Ascending aorta (tissue), 2 donors: ENCODE results near the gene AGPS. TPM values are rescaled to one million over a fixed set of nuclear protein-coding genes. Genes with fewer than 3 reads are reported as not detected.
"Not testable (repeated sequence)": the region's sequence is repeated elsewhere in the genome, so short reads cannot be mapped to it uniquely, and the experiment has no call there.

Source experiments
- DNase-seq, 2 donors: peaks; one replicate each; pipeline ENCODE4 v3.0.0-alpha.2; 2019; ENCODE audit warnings: low spot score in 2 of 2
- H3K27ac ChIP-seq, 2 donors: fragments of 200-600 bp; sonication (generic); one replicate each; pipeline ENCODE4 v1.5.1; 2016 to 2017; ENCODE audit warnings: mild to moderate bottlenecking in 1 of 2
- H3K27me3 ChIP-seq: fragments of 200-600 bp; sonication (generic); one replicate; pipeline ENCODE4 v1.5.1; 2017
- H3K36me3 ChIP-seq, 2 donors: fragments of 200-600 bp; sonication (generic); one replicate each; pipeline ENCODE4 v1.5.1; 2016
- H3K4me1 ChIP-seq, 2 donors: fragments of 200-600 bp; sonication (generic); one replicate each; pipeline ENCODE4 v1.5.1; 2016 to 2017; ENCODE audit warnings: mild to moderate bottlenecking in 1 of 2
- H3K4me3 ChIP-seq, 2 donors: fragments of 200-600 bp; sonication (generic); one replicate each; pipeline ENCODE4 v1.5.1; 2016 to 2017; ENCODE audit warnings: mild to moderate bottlenecking in 1 of 2
- H3K9me3 ChIP-seq, 2 donors: fragments of 200-600 bp; sonication (generic); one replicate each; pipeline ENCODE4 v1.5.1; 2016
- CTCF ChIP-seq, 3 experiments: fragments of 200-600 bp in 2 of 3; fragments of 450-650 bp in 1 of 3; sonication (generic) in 2 of 3; IDR thresholded peaks; one replicate each; pipeline ENCODE4 v1.5.1; 2016 to 2019; ENCODE audit warnings: antibody characterized with exemption in 3 of 3, mild to moderate bottlenecking in 1 of 3, moderate library complexity in 1 of 3
- intact Hi-C: fragments of 100-400 bp; cut with DNase I; formaldehyde crosslinking; loops from one replicate; pipeline ENCODE4 v1.15.1; 2023
- total RNA-seq: library from RNA; depleted of rRNA; stranded (reverse); fragments of >200 nt; gene quantifications from one replicate; pipeline ENCODE4 v1.1.0, GENCODE V29; 2016

The AGPS gene
- total RNA-seq, 1 donor from 2014 or later: 15.9 TPM

- no peak for DNase-seq
- no peak for TF ChIP-seq CTCF (IDR thresholded peaks at IDR 0.05)
- H3K27me3 ChIP-seq: no peaks in the 10 kb centered on the region
- intact Hi-C loops: no loop called here
- H3K4me3 ChIP-seq: no peak overlapping the region
- no peak overlapping the region for H3K27ac ChIP-seq
- peaks cover 0 to 7% of the 10 kb centered on the region in 2 donors for H3K9me3 ChIP-seq
- no peaks in the 10 kb centered on the region for H3K4me1 ChIP-seq
- H3K36me3 ChIP-seq: peaks cover 4 to 24% of the 10 kb centered on the region in 2 donors
These were observed 52.6 kb downstream of the AGPS start for GRCh38 chr2:177445200-177445599.

GRCh38 chr2:177448031-177448430, 55.5 kb downstream of the AGPS start:
- Histone ChIP-seq H3K4me3 (no peak overlapping the region), H3K27me3 (no peaks in the 10 kb centered on the region), H3K4me1 (no peaks in the 10 kb centered on the region), H3K36me3 (peaks cover 4 to 19% of the 10 kb centered on the region in 2 donors), H3K27ac (no peak overlapping the region), H3K9me3 (peaks cover 0 to 7% of the 10 kb centered on the region in 2 donors)
- DNase-seq: no peak
- TF ChIP-seq CTCF (IDR thresholded peaks at IDR 0.05): no peak
- intact Hi-C loops: no loop called here

GRCh38 chr2:177449159-177449558, 56.6 kb downstream of the AGPS start:
- H3K36me3 ChIP-seq: peaks cover 11 to 19% of the 10 kb centered on the region in 2 donors
- intact Hi-C loops: no loop called here
- no peak for TF ChIP-seq CTCF (IDR thresholded peaks at IDR 0.05)
- peaks cover 0 to 7% of the 10 kb centered on the region in 2 donors for H3K9me3 ChIP-seq
- no peaks in the 10 kb centered on the region for H3K27me3 ChIP-seq
- no peaks in the 10 kb centered on the region for H3K4me1 ChIP-seq
- no peak overlapping the region for H3K27ac ChIP-seq
- no peak for DNase-seq
- no peak overlapping the region for H3K4me3 ChIP-seq

DNA sequence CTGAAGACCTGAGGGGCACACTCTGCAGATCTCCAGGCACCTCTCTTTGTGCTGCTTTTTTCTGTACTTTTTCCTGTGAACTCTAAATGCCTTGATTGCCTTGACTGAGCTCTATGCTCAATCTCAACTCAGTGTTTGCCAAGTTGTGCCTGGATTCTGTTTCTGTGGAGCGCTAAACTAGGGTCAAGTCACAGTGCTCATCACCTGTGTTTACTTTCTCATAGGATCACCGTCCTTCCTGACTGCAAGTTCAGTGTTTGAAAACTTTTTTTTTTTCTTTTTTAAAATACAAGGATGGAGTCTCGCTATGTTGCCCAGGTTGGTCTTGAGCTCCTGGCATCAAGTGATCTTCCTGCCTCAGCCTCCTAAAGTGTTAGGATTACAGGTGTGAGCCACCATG, 62.6 kb downstream of the AGPS start:
- no peak for DNase-seq
- TF ChIP-seq CTCF (IDR thresholded peaks at IDR 0.05): no peak
- intact Hi-C loops: no loop called here
- no peaks in the 10 kb centered on the region for H3K27me3 ChIP-seq
- H3K4me1 ChIP-seq: no peaks in the 10 kb centered on the region
- no peak overlapping the region for H3K27ac ChIP-seq
- peaks cover 6 to 13% of the 10 kb centered on the region in 2 donors for H3K36me3 ChIP-seq
- H3K4me3 ChIP-seq: no peak overlapping the region
- no peaks in the 10 kb centered on the region for H3K9me3 ChIP-seq

DNA sequence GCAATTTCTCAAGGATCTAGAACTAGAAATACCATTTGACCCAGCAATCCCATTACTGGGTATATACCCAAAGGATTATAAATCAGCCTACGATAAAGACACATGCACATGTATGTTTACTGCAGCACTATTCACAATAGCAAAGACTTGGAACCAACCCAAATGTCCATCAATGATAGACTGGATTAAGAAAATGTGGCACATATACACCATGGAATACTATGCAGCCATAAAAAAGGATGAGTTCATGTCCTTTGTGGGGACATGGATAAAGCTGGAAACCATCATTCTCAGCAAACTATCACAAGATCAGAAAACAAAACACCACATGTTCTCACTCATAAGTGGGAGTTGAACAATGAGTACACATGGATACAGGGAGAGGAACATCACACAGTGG, 67.2 kb downstream of the AGPS start:
- H3K36me3 ChIP-seq, H3K4me3 ChIP-seq, H3K9me3 ChIP-seq, H3K4me1 ChIP-seq, DNase-seq, intact Hi-C loops, H3K27ac ChIP-seq, H3K27me3 ChIP-seq: not testable (repeated sequence)

DNA sequence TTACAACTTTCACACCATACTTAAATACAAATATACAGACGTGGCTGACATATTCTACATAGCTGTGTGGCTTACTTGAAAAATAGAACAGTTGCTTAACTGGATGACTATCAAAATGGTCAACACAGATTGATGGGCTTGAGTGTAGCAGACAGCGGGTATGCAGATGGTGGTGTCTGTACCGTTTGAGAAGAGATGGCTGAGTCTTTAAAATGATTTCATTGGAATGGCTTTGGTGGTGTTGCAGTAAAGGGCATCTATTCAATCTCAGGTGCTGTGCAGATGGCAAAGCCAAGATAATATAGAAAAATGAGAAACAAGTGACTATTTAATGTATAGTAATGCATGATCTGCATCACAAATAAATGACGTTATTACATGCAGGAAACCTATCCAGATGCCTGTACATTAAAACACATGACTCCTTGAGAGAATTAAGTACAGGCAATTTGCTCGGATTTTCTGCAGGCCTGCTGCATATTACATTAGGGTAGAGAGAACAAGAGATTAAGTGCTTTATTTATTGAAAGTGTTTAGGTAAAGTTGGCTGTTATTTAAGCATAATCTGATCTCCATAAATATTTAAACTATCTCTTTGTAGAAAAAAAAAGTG, 68.5 kb downstream of the AGPS start:
- TF ChIP-seq CTCF (IDR thresholded peaks at IDR 0.05): no peak
- no peaks in the 10 kb centered on the region for H3K4me1 ChIP-seq
- no peaks in the 10 kb centered on the region for H3K9me3 ChIP-seq
- peaks cover 7 to 19% of the 10 kb centered on the region in 2 donors for H3K36me3 ChIP-seq
- no peaks in the 10 kb centered on the region for H3K27me3 ChIP-seq
- H3K4me3 ChIP-seq: no peak overlapping the region
- no peak for DNase-seq
- no peak overlapping the region for H3K27ac ChIP-seq
- intact Hi-C loops: no loop called here
